ENCODE results near the gene KRT4.

DNA sequence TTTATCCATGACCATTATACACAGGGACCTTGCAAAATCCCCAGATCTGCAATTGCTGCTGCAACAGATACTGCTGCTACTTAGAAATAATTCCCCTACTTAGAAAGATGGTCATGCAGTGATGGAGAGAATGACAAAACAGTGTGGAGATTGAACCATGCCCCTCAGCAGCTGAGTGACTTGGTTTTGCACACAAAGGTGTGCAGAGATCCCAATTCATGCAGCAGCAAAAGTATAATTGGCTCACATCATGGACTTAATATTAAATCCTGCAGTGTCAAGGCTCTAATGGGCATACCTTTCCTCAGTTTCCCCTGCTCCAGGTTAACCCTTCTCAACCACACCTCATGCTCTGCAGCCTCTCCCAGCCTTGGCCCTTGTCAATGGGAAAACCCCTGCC is 37.9 kb upstream of the KRT4 start:
- TF ChIP-seq, protein P1, sequence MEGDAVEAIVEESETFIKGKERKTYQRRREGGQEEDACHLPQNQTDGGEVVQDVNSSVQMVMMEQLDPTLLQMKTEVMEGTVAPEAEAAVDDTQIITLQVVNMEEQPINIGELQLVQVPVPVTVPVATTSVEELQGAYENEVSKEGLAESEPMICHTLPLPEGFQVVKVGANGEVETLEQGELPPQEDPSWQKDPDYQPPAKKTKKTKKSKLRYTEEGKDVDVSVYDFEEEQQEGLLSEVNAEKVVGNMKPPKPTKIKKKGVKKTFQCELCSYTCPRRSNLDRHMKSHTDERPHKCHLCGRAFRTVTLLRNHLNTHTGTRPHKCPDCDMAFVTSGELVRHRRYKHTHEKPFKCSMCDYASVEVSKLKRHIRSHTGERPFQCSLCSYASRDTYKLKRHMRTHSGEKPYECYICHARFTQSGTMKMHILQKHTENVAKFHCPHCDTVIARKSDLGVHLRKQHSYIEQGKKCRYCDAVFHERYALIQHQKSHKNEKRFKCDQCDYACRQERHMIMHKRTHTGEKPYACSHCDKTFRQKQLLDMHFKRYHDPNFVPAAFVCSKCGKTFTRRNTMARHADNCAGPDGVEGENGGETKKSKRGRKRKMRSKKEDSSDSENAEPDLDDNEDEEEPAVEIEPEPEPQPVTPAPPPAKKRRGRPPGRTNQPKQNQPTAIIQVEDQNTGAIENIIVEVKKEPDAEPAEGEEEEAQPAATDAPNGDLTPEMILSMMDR (conservative IDR thresholded peaks at IDR 0.05 in 1 of 2, IDR thresholded peaks at IDR 0.05 in 1 of 2; ENCODE audit: extremely low read depth in 1 of 2, insufficient read depth in 1 of 2, low read depth in 1 of 2, low read length in 2 of 2): no peak
- TF ChIP-seq EZH2 (IDR thresholded peaks at IDR 0.05; ENCODE audit: borderline replicate concordance, low read length): no peak

Data from mammary epithelial cell (primary cell).